HG02763 (cell line): ENCODE measurements around the gene CAPN8.

ENCODE experiments used
- ATAC-seq: cut with Tn5 transposase; IDR thresholded peaks from one replicate; pipeline ENCODE4 v1.9.1; 2021; ENCODE audit warnings: mild to moderate bottlenecking, moderate library complexity; ENCODE audit not compliant: unreplicated experiment

Gene CAPN8

GRCh38 chr1:223620297-223620897 is 45.1 kb downstream of the CAPN8 start:
- ATAC-seq = no peak

GRCh38 chr1:223618680-223619079 is 46.8 kb downstream of the CAPN8 start:
- no peak for ATAC-seq

GRCh38 chr1:223617323-223618070 is 48.0 kb downstream of the CAPN8 start:
- no peak for ATAC-seq

GRCh38 chr1:223616586-223616985 is 48.9 kb downstream of the CAPN8 start:
- no peak for ATAC-seq

GRCh38 chr1:223611936-223612335 is 53.6 kb downstream of the CAPN8 start:
- ATAC-seq = no peak

GRCh38 chr1:223609977-223610376 is 55.5 kb downstream of the CAPN8 start:
- no peak for ATAC-seq

GRCh38 chr1:223609066-223609465 is 56.4 kb downstream of the CAPN8 start:
- no peak for ATAC-seq

- no peak for ATAC-seq
Observed at GRCh38 chr1:223558512-223558911, 107.0 kb downstream of the CAPN8 start.

- no peak for ATAC-seq
Observed at GRCh38 chr1:223557130-223557475, 108.4 kb downstream of the CAPN8 start.

GRCh38 chr1:223556414-223557129 is 108.9 kb downstream of the CAPN8 start:
- ATAC-seq = peak; percentile 83

- no peak for ATAC-seq
Observed at GRCh38 chr1:223553957-223554356, 111.5 kb downstream of the CAPN8 start.

- ATAC-seq = no peak
Observed at GRCh38 chr1:223551610-223552009, 113.9 kb downstream of the CAPN8 start.

GRCh38 chr1:223549740-223550139 is 115.8 kb downstream of the CAPN8 start:
- no peak for ATAC-seq

- ATAC-seq = no peak
Observed at GRCh38 chr1:223547316-223548114, 118.0 kb downstream of the CAPN8 start.

GRCh38 chr1:223545343-223545742 is 120.2 kb downstream of the CAPN8 start:
- no peak for ATAC-seq

- no peak for ATAC-seq
Observed at GRCh38 chr1:223543560-223543959, 121.9 kb downstream of the CAPN8 start.

GRCh38 chr1:223542831-223543230 is 122.7 kb downstream of the CAPN8 start:
- no peak for ATAC-seq

GRCh38 chr1:223540485-223541106 is 124.9 kb downstream of the CAPN8 start:
- no peak for ATAC-seq

GRCh38 chr1:223539750-223540149 is 125.8 kb downstream of the CAPN8 start:
- no peak for ATAC-seq

- no peak for ATAC-seq
Observed at GRCh38 chr1:223538981-223539380, 126.5 kb downstream of the CAPN8 start.

GRCh38 chr1:223535319-223535718 is 130.2 kb downstream of the CAPN8 start:
- no peak for ATAC-seq
